C4-2B (cell line): ENCODE results near the gene LRP6.

Experiments
- ZFX ChIP-seq: fragments of 450-650 bp; IDR thresholded peaks from 2 replicates; pipeline ENCODE4 v1.6.1; 2017
- TF ChIP-seq, protein P1 (sequence below): fragments of 450-650 bp; conservative IDR thresholded peaks from 2 replicates; pipeline ENCODE4 v1.5.1; 2017; ENCODE audit warnings: mild to moderate bottlenecking

DNA sequence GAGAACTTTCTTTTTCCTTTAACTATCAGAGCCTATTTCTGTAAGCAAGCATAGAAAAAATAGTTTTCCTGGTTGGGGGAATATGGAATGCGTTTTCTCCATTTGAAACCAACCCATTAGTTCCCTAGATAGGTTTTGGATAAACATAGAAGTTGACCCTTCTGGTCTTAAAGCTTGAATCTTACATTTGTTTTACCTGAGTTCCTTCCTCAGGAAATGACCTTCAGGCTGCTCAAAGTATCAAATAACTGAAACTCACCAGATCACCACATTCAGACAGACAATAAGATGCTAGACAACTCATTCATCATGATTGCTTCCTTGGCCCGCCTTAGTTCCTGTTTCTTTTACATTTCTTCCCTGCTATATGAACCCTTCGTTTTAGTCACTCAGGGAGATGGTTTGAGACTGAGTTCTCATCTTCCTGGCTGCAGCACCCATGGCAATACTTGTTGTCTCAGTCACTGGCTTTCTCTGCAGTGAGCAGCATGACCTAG is 52.2 kb downstream of the LRP6 start:
- TF ChIP-seq, protein P1, sequence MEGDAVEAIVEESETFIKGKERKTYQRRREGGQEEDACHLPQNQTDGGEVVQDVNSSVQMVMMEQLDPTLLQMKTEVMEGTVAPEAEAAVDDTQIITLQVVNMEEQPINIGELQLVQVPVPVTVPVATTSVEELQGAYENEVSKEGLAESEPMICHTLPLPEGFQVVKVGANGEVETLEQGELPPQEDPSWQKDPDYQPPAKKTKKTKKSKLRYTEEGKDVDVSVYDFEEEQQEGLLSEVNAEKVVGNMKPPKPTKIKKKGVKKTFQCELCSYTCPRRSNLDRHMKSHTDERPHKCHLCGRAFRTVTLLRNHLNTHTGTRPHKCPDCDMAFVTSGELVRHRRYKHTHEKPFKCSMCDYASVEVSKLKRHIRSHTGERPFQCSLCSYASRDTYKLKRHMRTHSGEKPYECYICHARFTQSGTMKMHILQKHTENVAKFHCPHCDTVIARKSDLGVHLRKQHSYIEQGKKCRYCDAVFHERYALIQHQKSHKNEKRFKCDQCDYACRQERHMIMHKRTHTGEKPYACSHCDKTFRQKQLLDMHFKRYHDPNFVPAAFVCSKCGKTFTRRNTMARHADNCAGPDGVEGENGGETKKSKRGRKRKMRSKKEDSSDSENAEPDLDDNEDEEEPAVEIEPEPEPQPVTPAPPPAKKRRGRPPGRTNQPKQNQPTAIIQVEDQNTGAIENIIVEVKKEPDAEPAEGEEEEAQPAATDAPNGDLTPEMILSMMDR = no peak
- no peak for TF ChIP-seq ZFX
